ENCODE measurements around the gene TADA2B.
"Not testable (repeated sequence)": the region's sequence is repeated elsewhere in the genome, so short reads cannot be mapped to it uniquely, and the experiment has no call there.

DNA sequence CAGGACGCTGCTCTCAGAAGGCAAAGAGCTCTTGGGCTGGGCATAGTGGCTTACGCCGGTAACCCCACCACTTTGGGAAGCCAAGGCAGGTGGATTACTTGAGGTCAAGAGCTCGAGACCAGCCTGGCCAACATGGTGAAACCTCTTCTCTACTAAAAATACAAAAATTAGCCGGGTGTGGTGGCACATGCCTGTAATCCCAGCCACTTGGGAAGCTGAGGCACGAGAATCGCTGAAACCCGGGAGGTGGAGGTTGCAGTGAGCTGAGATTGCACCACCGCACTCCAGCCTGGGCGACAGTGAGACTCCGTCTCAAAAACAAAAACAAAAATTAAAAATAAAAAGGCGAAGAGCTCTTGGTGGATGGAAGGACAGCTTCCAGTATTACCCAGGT, 59.3 kb downstream of the TADA2B start:
- TF ChIP-seq, protein P1, sequence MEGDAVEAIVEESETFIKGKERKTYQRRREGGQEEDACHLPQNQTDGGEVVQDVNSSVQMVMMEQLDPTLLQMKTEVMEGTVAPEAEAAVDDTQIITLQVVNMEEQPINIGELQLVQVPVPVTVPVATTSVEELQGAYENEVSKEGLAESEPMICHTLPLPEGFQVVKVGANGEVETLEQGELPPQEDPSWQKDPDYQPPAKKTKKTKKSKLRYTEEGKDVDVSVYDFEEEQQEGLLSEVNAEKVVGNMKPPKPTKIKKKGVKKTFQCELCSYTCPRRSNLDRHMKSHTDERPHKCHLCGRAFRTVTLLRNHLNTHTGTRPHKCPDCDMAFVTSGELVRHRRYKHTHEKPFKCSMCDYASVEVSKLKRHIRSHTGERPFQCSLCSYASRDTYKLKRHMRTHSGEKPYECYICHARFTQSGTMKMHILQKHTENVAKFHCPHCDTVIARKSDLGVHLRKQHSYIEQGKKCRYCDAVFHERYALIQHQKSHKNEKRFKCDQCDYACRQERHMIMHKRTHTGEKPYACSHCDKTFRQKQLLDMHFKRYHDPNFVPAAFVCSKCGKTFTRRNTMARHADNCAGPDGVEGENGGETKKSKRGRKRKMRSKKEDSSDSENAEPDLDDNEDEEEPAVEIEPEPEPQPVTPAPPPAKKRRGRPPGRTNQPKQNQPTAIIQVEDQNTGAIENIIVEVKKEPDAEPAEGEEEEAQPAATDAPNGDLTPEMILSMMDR (IDR thresholded peaks at IDR 0.05), result not testable (repeated sequence)
- not testable (repeated sequence) for TF ChIP-seq POLR2A (IDR thresholded peaks at IDR 0.05)
